ENCODE measurements around the gene THTPA. TPM values are rescaled to one million over a fixed set of nuclear protein-coding genes. Genes with fewer than 3 reads are reported as not detected.
"Not testable (repeated sequence)": the region's sequence is repeated elsewhere in the genome, so short reads cannot be mapped to it uniquely, and the experiment has no call there.

The THTPA gene
- total RNA-seq, 2 donors from 2014 or later, result 10.0 to 13.6 TPM

- no peaks in the 10 kb centered on the region for H3K9me3 ChIP-seq (ENCODE audit: control insufficient read depth, low read length, poor library complexity, severe bottlenecking)
- H3K4me1 Mint-ChIP-seq, result peaks cover 11% of the 10 kb centered on the region
- peak overlapping the region; percentile 43 for H3K27ac Mint-ChIP-seq
- no peaks in the 10 kb centered on the region for H3K36me3 Mint-ChIP-seq (ENCODE audit: low read depth)
- H3K4me3 Mint-ChIP-seq, result no peak overlapping the region
- no peak for ATAC-seq
- no peak for DNase-seq
- H3K27me3 Mint-ChIP-seq, result peaks cover 58% of the 10 kb centered on the region
These were observed 27.1 kb downstream of the THTPA start for GRCh38 chr14:23582906-23583760.

GRCh38 chr14:23583761-23584526 lies 27.9 kb downstream of the THTPA start:
- Mint-ChIP-seq H3K27me3 (peaks cover 56% of the 10 kb centered on the region), H3K27ac (peak overlapping the region; percentile 43)
- DNase-seq; H3K4me3 Mint-ChIP-seq; H3K36me3 Mint-ChIP-seq (ENCODE audit: low read depth); H3K4me1 Mint-ChIP-seq; H3K9me3 ChIP-seq (ENCODE audit: control insufficient read depth, low read length, poor library complexity, severe bottlenecking); ATAC-seq: not testable (repeated sequence)

- H3K27me3 Mint-ChIP-seq, result peaks cover 50% of the 10 kb centered on the region
- H3K9me3 ChIP-seq (ENCODE audit: control insufficient read depth, low read length, poor library complexity, severe bottlenecking); H3K4me1 Mint-ChIP-seq; H3K4me3 Mint-ChIP-seq; H3K36me3 Mint-ChIP-seq (ENCODE audit: low read depth); H3K27ac Mint-ChIP-seq; DNase-seq; ATAC-seq: not testable (repeated sequence)
These were observed 28.6 kb downstream of the THTPA start for GRCh38 chr14:23584527-23585203.

- H3K4me3 Mint-ChIP-seq, result no peak overlapping the region
- peak; percentile 99 for ATAC-seq
- H3K27ac Mint-ChIP-seq, result no peak overlapping the region
- H3K36me3 Mint-ChIP-seq (ENCODE audit: low read depth), result no peaks in the 10 kb centered on the region
- no peaks in the 10 kb centered on the region for H3K4me1 Mint-ChIP-seq
- H3K27me3 Mint-ChIP-seq, result peaks cover 24% of the 10 kb centered on the region
- H3K9me3 ChIP-seq (ENCODE audit: control insufficient read depth, low read length, poor library complexity, severe bottlenecking), result no peaks in the 10 kb centered on the region
- peak; percentile 59 to 68 (median 61) for DNase-seq
These were observed 33.0 kb downstream of the THTPA start for GRCh38 chr14:23588884-23589598.

DNA sequence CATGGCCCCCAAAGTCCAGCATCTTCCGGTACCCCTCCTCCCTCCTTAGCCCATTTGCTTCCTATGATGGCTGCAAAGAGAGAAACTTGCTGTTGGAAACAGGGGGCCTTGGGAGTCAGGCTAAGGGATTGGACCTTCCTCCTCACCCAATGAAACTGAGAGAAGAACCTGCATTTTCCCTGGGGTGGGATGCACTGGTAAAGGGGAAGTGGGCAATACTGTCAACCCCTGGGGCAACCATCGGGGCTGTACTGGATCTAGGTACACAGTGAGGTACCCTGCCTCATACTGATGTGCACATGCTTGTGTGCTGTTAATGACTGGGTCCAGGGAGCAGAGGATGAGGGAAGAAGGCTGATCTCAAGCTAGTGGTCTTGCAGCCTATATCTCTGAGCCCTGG lies 33.5 kb downstream of the THTPA start:
- DNase-seq, result no peak
- ATAC-seq, result no peak
- Mint-ChIP-seq H3K4me3 (no peak overlapping the region), H3K4me1 (no peaks in the 10 kb centered on the region), H3K27ac (no peak overlapping the region), H3K36me3 (ENCODE audit: low read depth) (no peaks in the 10 kb centered on the region), H3K27me3 (peaks cover 21% of the 10 kb centered on the region)
- no peaks in the 10 kb centered on the region for H3K9me3 ChIP-seq (ENCODE audit: control insufficient read depth, low read length, poor library complexity, severe bottlenecking)

DNA sequence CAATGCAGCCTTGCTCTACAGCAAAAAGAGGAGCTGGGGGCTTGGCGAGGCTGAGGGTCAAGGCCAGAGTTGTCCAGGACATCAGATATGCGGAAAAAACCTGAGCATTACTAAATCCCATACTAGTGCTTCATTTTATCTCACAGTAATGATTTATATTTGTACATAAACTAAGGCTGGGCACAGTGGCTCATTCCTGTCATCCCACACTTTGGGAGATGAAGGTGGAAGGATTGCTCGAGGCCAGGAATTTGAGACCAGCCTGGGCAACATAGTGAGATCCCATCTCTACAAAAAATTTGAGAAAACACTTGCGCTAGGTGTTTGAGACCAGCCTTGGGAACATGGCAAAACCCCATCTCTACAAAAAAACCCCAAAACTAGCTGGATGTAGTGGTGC lies 34.1 kb downstream of the THTPA start:
- H3K4me3 Mint-ChIP-seq, result no peak overlapping the region
- H3K27ac Mint-ChIP-seq, result no peak overlapping the region
- ATAC-seq, result no peak
- H3K27me3 Mint-ChIP-seq, result peaks cover 21% of the 10 kb centered on the region
- no peak for DNase-seq
- no peaks in the 10 kb centered on the region for H3K9me3 ChIP-seq (ENCODE audit: control insufficient read depth, low read length, poor library complexity, severe bottlenecking)
- H3K36me3 Mint-ChIP-seq (ENCODE audit: low read depth), result peaks cover 2% of the 10 kb centered on the region
- H3K4me1 Mint-ChIP-seq, result no peaks in the 10 kb centered on the region

- not testable (repeated sequence) for ATAC-seq; DNase-seq; H3K4me1 Mint-ChIP-seq; H3K27me3 Mint-ChIP-seq; H3K36me3 Mint-ChIP-seq (ENCODE audit: low read depth); H3K9me3 ChIP-seq (ENCODE audit: control insufficient read depth, low read length, poor library complexity, severe bottlenecking); H3K4me3 Mint-ChIP-seq; H3K27ac Mint-ChIP-seq
These were observed 38.1 kb downstream of the THTPA start for GRCh38 chr14:23594191-23594590.

DNA sequence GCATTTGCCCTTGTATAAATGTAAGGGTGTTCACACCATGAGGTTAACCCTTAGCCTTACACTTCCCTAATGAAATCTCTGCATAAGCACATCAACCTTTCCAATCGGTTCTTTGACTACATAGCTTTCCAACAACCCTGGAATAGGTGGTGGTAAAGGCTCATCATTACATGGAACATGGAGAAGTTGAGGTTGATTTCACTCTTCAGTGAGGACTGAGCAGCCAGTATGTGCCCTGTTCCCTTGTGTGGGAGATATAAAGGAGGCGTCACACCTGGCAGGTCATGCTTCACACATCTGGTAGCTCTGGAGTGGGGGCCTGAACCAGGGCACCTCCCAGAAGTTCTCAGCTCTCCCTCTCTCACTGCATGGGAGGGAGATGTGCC lies 44.2 kb downstream of the THTPA start:
- H3K4me3 Mint-ChIP-seq, result no peak overlapping the region
- peaks cover 2% of the 10 kb centered on the region for H3K4me1 Mint-ChIP-seq
- no peak overlapping the region for H3K27ac Mint-ChIP-seq
- H3K27me3 Mint-ChIP-seq, result peaks cover 4% of the 10 kb centered on the region
- no peaks in the 10 kb centered on the region for H3K9me3 ChIP-seq (ENCODE audit: control insufficient read depth, low read length, poor library complexity, severe bottlenecking)
- DNase-seq (no peak), ATAC-seq (no peak)
- H3K36me3 Mint-ChIP-seq (ENCODE audit: low read depth), result peaks cover 5% of the 10 kb centered on the region

- no peaks in the 10 kb centered on the region for H3K9me3 ChIP-seq (ENCODE audit: control insufficient read depth, low read length, poor library complexity, severe bottlenecking)
- ATAC-seq, result no peak
- H3K36me3 Mint-ChIP-seq (ENCODE audit: low read depth), result peaks cover 5% of the 10 kb centered on the region
- no peak overlapping the region for H3K27ac Mint-ChIP-seq
- H3K4me1 Mint-ChIP-seq, result peaks cover 4% of the 10 kb centered on the region
- H3K27me3 Mint-ChIP-seq, result peaks cover 4% of the 10 kb centered on the region
- H3K4me3 Mint-ChIP-seq, result no peak overlapping the region
- no peak for DNase-seq
These were observed 44.7 kb downstream of the THTPA start for GRCh38 chr14:23600806-23601205.

DNA sequence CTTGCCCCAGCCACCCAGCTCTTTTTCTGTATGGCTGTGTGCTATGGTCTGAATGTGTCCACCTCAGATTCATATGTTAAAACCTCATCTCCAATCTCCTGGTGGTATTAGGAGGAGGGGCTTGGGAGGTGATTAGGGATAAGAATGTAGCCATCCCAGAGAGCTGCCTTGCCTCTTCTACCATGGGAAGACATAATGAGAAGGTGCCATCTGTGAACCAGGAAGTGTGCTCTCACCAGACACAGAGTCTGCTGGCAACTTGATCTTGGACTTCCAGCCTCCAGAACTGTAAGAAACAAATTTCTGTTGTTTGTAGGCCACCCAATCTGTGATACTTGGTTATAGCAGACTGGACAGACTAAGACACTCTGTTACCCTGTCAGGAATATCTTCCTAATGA lies 45.4 kb downstream of the THTPA start:
- Mint-ChIP-seq H3K27ac (no peak overlapping the region), H3K27me3 (peaks cover 4% of the 10 kb centered on the region), H3K4me1 (peaks cover 4% of the 10 kb centered on the region), H3K4me3 (no peak overlapping the region), H3K36me3 (ENCODE audit: low read depth) (peaks cover 6% of the 10 kb centered on the region)
- DNase-seq (no peak), ATAC-seq (no peak)
- no peaks in the 10 kb centered on the region for H3K9me3 ChIP-seq (ENCODE audit: control insufficient read depth, low read length, poor library complexity, severe bottlenecking)

GRCh38 chr14:23601845-23602180 lies 45.7 kb downstream of the THTPA start:
- Mint-ChIP-seq H3K4me3 (no peak overlapping the region), H3K4me1 (peaks cover 4% of the 10 kb centered on the region), H3K27me3 (peaks cover 4% of the 10 kb centered on the region), H3K27ac (no peak overlapping the region), H3K36me3 (ENCODE audit: low read depth) (peaks cover 8% of the 10 kb centered on the region)
- H3K9me3 ChIP-seq (ENCODE audit: control insufficient read depth, low read length, poor library complexity, severe bottlenecking), result no peaks in the 10 kb centered on the region
- ATAC-seq (no peak), DNase-seq (no peak)

GRCh38 chr14:23602181-23603095 lies 46.4 kb downstream of the THTPA start:
- Mint-ChIP-seq H3K36me3 (ENCODE audit: low read depth) (peaks cover 8% of the 10 kb centered on the region), H3K27ac (no peak overlapping the region), H3K4me3 (no peak overlapping the region), H3K4me1 (peaks cover 4% of the 10 kb centered on the region), H3K27me3 (peaks cover 4% of the 10 kb centered on the region)
- DNase-seq, result no peak
- no peaks in the 10 kb centered on the region for H3K9me3 ChIP-seq (ENCODE audit: control insufficient read depth, low read length, poor library complexity, severe bottlenecking)
- ATAC-seq, result no peak

All from T-helper 17 cell (primary cell).